ENCODE results near the gene HIBADH. TPM values are rescaled to one million over a fixed set of nuclear protein-coding genes. Genes with fewer than 3 reads are reported as not detected.

Gene HIBADH
- total RNA-seq, 1 donor from 2014 or later = 21.5 TPM

GRCh38 chr7:27484451-27484850 is 178.2 kb downstream of the HIBADH start:
- no peaks in the 10 kb centered on the region for H3K27me3 Mint-ChIP-seq
- H3K4me1 Mint-ChIP-seq = no peaks in the 10 kb centered on the region
- H3K36me3 Mint-ChIP-seq (ENCODE audit: low read depth) = no peaks in the 10 kb centered on the region
- no peak overlapping the region for H3K27ac Mint-ChIP-seq
- intact Hi-C loops (cut with micrococcal nuclease) = no loop called here
- no peaks in the 10 kb centered on the region for H3K9me3 Mint-ChIP-seq
- H3K4me3 Mint-ChIP-seq = no peak overlapping the region
- no peak for DNase-seq

GRCh38 chr7:27482219-27482618 is 180.5 kb downstream of the HIBADH start:
- Mint-ChIP-seq H3K27ac (no peak overlapping the region), H3K36me3 (ENCODE audit: low read depth) (no peaks in the 10 kb centered on the region), H3K27me3 (no peaks in the 10 kb centered on the region), H3K4me1 (no peaks in the 10 kb centered on the region), H3K9me3 (no peaks in the 10 kb centered on the region), H3K4me3 (no peak overlapping the region)
- no peak for DNase-seq
- intact Hi-C loops (cut with micrococcal nuclease) = no loop called here

- Mint-ChIP-seq H3K27ac (no peak overlapping the region), H3K27me3 (no peaks in the 10 kb centered on the region), H3K9me3 (no peaks in the 10 kb centered on the region), H3K4me3 (no peak overlapping the region), H3K36me3 (ENCODE audit: low read depth) (no peaks in the 10 kb centered on the region), H3K4me1 (no peaks in the 10 kb centered on the region)
- intact Hi-C loops (cut with micrococcal nuclease) = no loop called here
- DNase-seq = no peak
Measured at GRCh38 chr7:27478556-27478955, 184.1 kb downstream of the HIBADH start.

- no peaks in the 10 kb centered on the region for H3K36me3 Mint-ChIP-seq (ENCODE audit: low read depth)
- no peaks in the 10 kb centered on the region for H3K4me1 Mint-ChIP-seq
- DNase-seq = no peak
- no peak overlapping the region for H3K27ac Mint-ChIP-seq
- intact Hi-C loops (cut with micrococcal nuclease) = no loop called here
- no peaks in the 10 kb centered on the region for H3K9me3 Mint-ChIP-seq
- no peak overlapping the region for H3K4me3 Mint-ChIP-seq
- no peaks in the 10 kb centered on the region for H3K27me3 Mint-ChIP-seq
Measured at GRCh38 chr7:27478084-27478483, 184.6 kb downstream of the HIBADH start.

- intact Hi-C loops (cut with micrococcal nuclease) = no loop called here
- no peaks in the 10 kb centered on the region for H3K36me3 Mint-ChIP-seq (ENCODE audit: low read depth)
- no peaks in the 10 kb centered on the region for H3K9me3 Mint-ChIP-seq
- H3K4me1 Mint-ChIP-seq = no peaks in the 10 kb centered on the region
- H3K4me3 Mint-ChIP-seq = no peak overlapping the region
- no peaks in the 10 kb centered on the region for H3K27me3 Mint-ChIP-seq
- H3K27ac Mint-ChIP-seq = no peak overlapping the region
- DNase-seq = no peak
Measured at GRCh38 chr7:27476493-27476892, 186.2 kb downstream of the HIBADH start.

Other genes starting within 250 kb of the HIBADH start
- 80.3 and 91.5 TPM in 2 replicates for gene TAX1BP1, start 77.3 kb upstream of the HIBADH start, total RNA-seq

All from activated CD4-positive, alpha-beta T cell treated with anti-CD3 and anti-CD28 coated beads, Interleukin-2, amount 10 ng/mL, durations not matched to agents 24 days and 14 days (primary cell).